GM19463 (cell line): ENCODE data around the gene FOLR2.
"Not testable (repeated sequence)": the region's sequence is repeated elsewhere in the genome, so short reads cannot be mapped to it uniquely, and the experiment has no call there.

Experiments used
- ATAC-seq: cut with Tn5 transposase; IDR thresholded peaks from one replicate; pipeline ENCODE4 v1.9.1; 2021; ENCODE audit warnings: mild to moderate bottlenecking, moderate library complexity; ENCODE audit not compliant: unreplicated experiment

FOLR2 gene

DNA sequence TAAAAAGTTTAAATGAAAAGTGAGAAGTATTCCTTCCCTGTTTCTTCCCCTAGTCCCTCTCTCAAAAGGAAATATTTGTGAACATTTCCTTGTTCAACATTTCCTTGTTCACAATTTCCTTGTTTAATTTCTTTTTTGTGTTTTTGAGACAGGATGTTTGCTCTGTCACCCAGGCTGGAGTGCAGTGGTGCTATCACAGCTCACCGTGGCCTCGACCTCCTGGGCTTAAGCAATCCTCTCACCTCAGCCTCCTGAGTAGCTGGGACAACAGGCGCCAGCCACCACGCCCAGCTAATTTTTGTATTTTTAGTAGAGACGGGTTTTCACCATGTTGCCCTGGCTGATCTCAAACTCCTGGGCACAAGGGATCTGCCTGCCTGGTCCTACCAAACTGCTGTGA, 50.4 kb downstream of the FOLR2 start:
- ATAC-seq, result not testable (repeated sequence)

DNA sequence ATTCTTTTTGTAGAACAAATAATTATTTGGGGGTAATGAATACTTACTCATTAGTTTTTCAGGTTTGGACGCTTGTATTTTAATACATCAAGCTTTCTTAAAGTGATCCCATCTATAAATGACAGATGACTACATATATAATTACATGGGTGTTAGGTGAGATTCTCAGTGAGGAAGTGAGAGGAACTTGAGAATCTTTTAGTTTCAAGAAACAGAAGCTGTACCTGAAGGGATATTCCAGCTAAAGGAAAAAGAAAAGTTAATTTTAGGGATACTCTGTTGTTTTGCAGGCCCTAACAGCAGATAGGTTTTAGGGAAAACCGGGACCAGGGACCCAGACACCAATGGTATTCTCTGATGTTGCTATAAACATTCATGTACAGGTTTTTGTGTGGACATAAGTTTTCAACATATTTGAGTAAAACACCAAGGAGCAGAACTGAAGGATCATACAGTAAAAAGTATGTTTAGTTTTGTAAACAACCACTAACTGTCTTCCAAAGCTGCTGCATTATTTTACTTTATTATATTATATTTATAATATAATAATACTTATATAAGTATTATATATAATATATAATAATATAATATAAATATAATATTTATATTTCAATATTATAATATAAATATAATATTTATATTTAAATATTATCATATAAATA, 51.5 kb downstream of the FOLR2 start:
- ATAC-seq, result no peak
